Activated CD4-positive, alpha-beta T cell treated with anti-CD3 and anti-CD28 coated beads for 36 hours (primary cell): ENCODE measurements around the gene PHF11. TPM values are rescaled to one million over a fixed set of nuclear protein-coding genes. Genes with fewer than 3 reads are reported as not detected.

Source experiments
- ATAC-seq: fragments of 200-7000 bp; cut with Tn5 transposase; one replicate; pipeline ENCODE4 v1.10.0; 2021; ENCODE audit warnings: mild to moderate bottlenecking, moderate library complexity
- CTCF ChIA-PET: fragments of 350-600 bp; sonication (Branson Sonifier 250); formaldehyde crosslinking; loops from one replicate; lab custom pipeline; 2021; ENCODE audit warnings: antibody characterized with exemption; lab: Charles Lee
- POLR2A ChIA-PET: fragments of 350-600 bp; sonication (Branson Sonifier 250); formaldehyde crosslinking; loops from one replicate; lab custom pipeline; 2021; ENCODE audit warnings: antibody characterized with exemption, inconsistent platforms; lab: Charles Lee
- DNase-seq: peaks from one replicate; pipeline ENCODE4 v3.0.0-alpha.2; 2020
- H3K27ac Mint-ChIP-seq: one replicate; pipeline ENCODE4 v1.8.0; 2021; ENCODE audit warnings: mixed read lengths
- H3K27me3 Mint-ChIP-seq: one replicate; pipeline ENCODE4 v1.8.0; 2021; ENCODE audit warnings: mixed read lengths
- H3K36me3 Mint-ChIP-seq: one replicate; pipeline ENCODE4 v1.8.0; 2021; ENCODE audit warnings: low read depth, mixed read lengths
- H3K4me1 Mint-ChIP-seq: one replicate; pipeline ENCODE4 v1.8.0; 2021; ENCODE audit warnings: mixed read lengths
- H3K4me3 Mint-ChIP-seq: one replicate; pipeline ENCODE4 v1.8.0; 2021; ENCODE audit warnings: mild to moderate bottlenecking, moderate library complexity, mixed read lengths
- H3K9me3 Mint-ChIP-seq: one replicate; pipeline ENCODE4 v1.8.0; 2021; ENCODE audit warnings: low read depth, mixed read lengths
- intact Hi-C, 2 experiments: fragments of 100-400 bp; cut with DNase I in 1 of 2; cut with micrococcal nuclease in 1 of 2; formaldehyde crosslinking; loops; one replicate each; pipeline versions ENCODE4 v1.14.2 to v1.15.1; 2022 to 2024; cut with DNase I, micrococcal nuclease
- total RNA-seq, 2 experiments: library from RNA; stranded (reverse); gene quantifications; one replicate each; pipeline ENCODE4 v1.2.3, GENCODE V29; 2021

The PHF11 gene
- total RNA-seq, 2 experiments from 2014 or later, result 84.0 to 106 TPM

- ATAC-seq (no peak), DNase-seq (no peak)
- Mint-ChIP-seq H3K27ac (no peak overlapping the region), H3K4me3 (no peak overlapping the region), H3K27me3 (no peaks in the 10 kb centered on the region), H3K36me3 (peaks cover 14% of the 10 kb centered on the region), H3K9me3 (no peaks in the 10 kb centered on the region), H3K4me1 (peaks cover 21% of the 10 kb centered on the region)
- POLR2A ChIA-PET, result no interaction called here
- CTCF ChIA-PET, result interaction anchor here (0.6 kb wide), 1 partner anchor 93 kb away, joined by 3 read pairs; no protein-coding TSS in a partner anchor
- intact Hi-C loops, result no loop called here
Observed at GRCh38 chr13:49566461-49566860, 70.7 kb downstream of the PHF11 start.

- CTCF ChIA-PET, result no interaction called here
- H3K27me3 Mint-ChIP-seq, result no peaks in the 10 kb centered on the region
- intact Hi-C loops, result no loop called here
- DNase-seq (no peak), ATAC-seq (no peak)
- POLR2A ChIA-PET, result no interaction called here
- H3K9me3 Mint-ChIP-seq, result no peaks in the 10 kb centered on the region
- H3K4me1 Mint-ChIP-seq, result peaks cover 25% of the 10 kb centered on the region
- H3K36me3 Mint-ChIP-seq, result peaks cover 14% of the 10 kb centered on the region
- no peak overlapping the region for H3K27ac Mint-ChIP-seq
- no peak overlapping the region for H3K4me3 Mint-ChIP-seq
Observed at GRCh38 chr13:49567491-49567890, 71.7 kb downstream of the PHF11 start.

GRCh38 chr13:49569993-49570689 is 74.4 kb downstream of the PHF11 start:
- ATAC-seq, result peak; percentile 95
- peak; percentile 19 for DNase-seq
- H3K4me3 Mint-ChIP-seq, result no peak overlapping the region
- H3K36me3 Mint-ChIP-seq, result peaks cover 4% of the 10 kb centered on the region
- no peaks in the 10 kb centered on the region for H3K27me3 Mint-ChIP-seq
- ChIA-PET CTCF (interaction anchor here (1.1 to 1.4 kb wide), 2 partner anchors 11 to 133 kb away, joined by 3 to 4 read pairs; no protein-coding TSS in a partner anchor), POLR2A (no interaction called here)
- H3K27ac Mint-ChIP-seq, result peak overlapping the region; percentile 71
- intact Hi-C loops, result no loop called here
- no peaks in the 10 kb centered on the region for H3K9me3 Mint-ChIP-seq
- peaks cover 25% of the 10 kb centered on the region for H3K4me1 Mint-ChIP-seq

- no peak overlapping the region for H3K27ac Mint-ChIP-seq
- H3K9me3 Mint-ChIP-seq, result no peaks in the 10 kb centered on the region
- POLR2A ChIA-PET, result interaction anchor here (0.5 kb wide), 1 partner anchor 463 kb away, joined by 3 read pairs; no protein-coding TSS in a partner anchor
- intact Hi-C loops, result no loop called here
- DNase-seq (no peak), ATAC-seq (no peak)
- CTCF ChIA-PET, result interaction anchor here (0.6 to 1.1 kb wide), 2 partner anchors 35 to 134 kb away, joined by 3 read pairs; no protein-coding TSS in a partner anchor
- no peaks in the 10 kb centered on the region for H3K27me3 Mint-ChIP-seq
- no peak overlapping the region for H3K4me3 Mint-ChIP-seq
- peaks cover under 1% of the 10 kb centered on the region for H3K36me3 Mint-ChIP-seq
- peaks cover 25% of the 10 kb centered on the region for H3K4me1 Mint-ChIP-seq
Observed at GRCh38 chr13:49571299-49572240, 75.8 kb downstream of the PHF11 start.

Other genes starting within 250 kb of the PHF11 start
- 1 to 10 TPM; 8.5 to 9.7 TPM for gene CDADC1, start 248.0 kb upstream of the PHF11 start, total RNA-seq
- 1 to 10 TPM; 4.8 to 5.7 TPM for gene CAB39L, start 51.9 kb upstream of the PHF11 start, total RNA-seq
- 10 to 100 TPM; 14.2 to 15.1 TPM for gene SETDB2, start 51.7 kb upstream of the PHF11 start, total RNA-seq
- 10 to 100 TPM in 1 of 2 experiments, 1 to 10 TPM in 1; 9.8 to 14.9 TPM for gene RCBTB1, start 89.6 kb downstream of the PHF11 start, total RNA-seq
- gene ARL11, start 132.6 kb downstream of the PHF11 start, total RNA-seq, result under 1 TPM; 0.72 to 0.85 TPM
- 10 to 100 TPM; 40.7 to 55.8 TPM for gene EBPL, start 195.5 kb downstream of the PHF11 start, total RNA-seq